H1 (cell line): ENCODE measurements around the gene SCCPDH. TPM values are rescaled to one million over a fixed set of nuclear protein-coding genes. Genes with fewer than 3 reads are reported as not detected.

Experiments
- ATF3 ChIP-seq: IDR thresholded peaks from 2 replicates; pipeline ENCODE4 v1.6.1; 2011; ENCODE audit warnings: low read depth, mild to moderate bottlenecking, low read length; ENCODE audit not compliant: insufficient read depth
- CEBPB ChIP-seq: IDR thresholded peaks from 2 replicates; pipeline ENCODE4 v1.6.1; 2012; ENCODE audit warnings: low read depth, low read length
- CHD7 ChIP-seq: fragments of 300-600 bp; sonication (generic); IDR thresholded peaks from 2 replicates; pipeline ENCODE4 v1.7.1; 2012; ENCODE audit warnings: low read length, moderate library complexity, mild to moderate bottlenecking, inconsistent platforms; ENCODE audit not compliant: insufficient replicate concordance
- E2F6 ChIP-seq: IDR thresholded peaks from 2 replicates; pipeline ENCODE4 v1.6.1; 2012; ENCODE audit warnings: inconsistent platforms
- KDM4A ChIP-seq: IDR thresholded peaks from one replicate; pipeline ENCODE4 v1.7.1; 2012; ENCODE audit warnings: low read depth, mild to moderate bottlenecking, moderate library complexity, low read length, inconsistent platforms; ENCODE audit not compliant: severe bottlenecking
- RNF2 ChIP-seq: fragments of 200-900, 300-1000 bp; sonication (generic); IDR thresholded peaks from 2 replicates; pipeline ENCODE4 v1.7.1; 2016; ENCODE audit warnings: borderline replicate concordance, low read depth, mild to moderate bottlenecking, antibody characterized with exemption, low read length; ENCODE audit not compliant: poor library complexity, severe bottlenecking; ENCODE audit errors: missing control alignments
- SAP30 ChIP-seq: fragments of 300-600 bp; sonication (generic); IDR thresholded peaks from 2 replicates; pipeline ENCODE4 v1.7.1; 2012; ENCODE audit warnings: low read length, moderate library complexity, mild to moderate bottlenecking, inconsistent platforms; ENCODE audit not compliant: insufficient read depth, insufficient replicate concordance
- YY1 ChIP-seq: IDR thresholded peaks from 2 replicates; pipeline ENCODE4 v1.6.1; 2011; ENCODE audit warnings: low read depth, mild to moderate bottlenecking, low read length
- polyA plus RNA-seq, 7 experiments: library from polyadenylated mRNA; depleted of rRNA in 3 of 7; stranded (reverse) in 5 of 7; unstranded in 2 of 7; fragments of >200 nt in 5 of 7; fragments of 200-250 nt in 2 of 7; gene quantifications; 1 replicate in 5 of 7; 2 replicates in 1 of 7; 4 replicates in 1 of 7; pipeline versions ENCODE4 v1.2.1 to v1.2.3, GENCODE V29; 2011 to 2013; ENCODE audit warnings: missing spikeins in 2 of 7, mixed read lengths in 2 of 7
- total RNA-seq: library from RNA; stranded (reverse); fragmentation: NEBNext Ultra II Directional; extraction: Animal tissue kit (Norgen Biotek cat#: 25700); gene quantifications from 2 replicates; pipeline ENCODE4 v1.2.1, GENCODE V29; 2021

Gene SCCPDH
- total and polyA plus RNA-seq, 2 of the 8 experiments (the other 6 are each of a cell fraction or from before 2014, with no cell fraction given), result 9.5 to 17.0 TPM

- TF ChIP-seq CHD7, result no peak
- TF ChIP-seq KDM4A, result no peak
- TF ChIP-seq ATF3, result no peak
- no peak for TF ChIP-seq SAP30
- no peak for TF ChIP-seq YY1
- TF ChIP-seq E2F6, result no peak
- TF ChIP-seq RNF2, result no peak
- no peak for TF ChIP-seq CEBPB
These were observed 58.1 kb downstream of the SCCPDH start (continued) for GRCh38 chr1:246782120-246782900.
